Measurements from ENCODE around the gene MCM7. TPM values are rescaled to one million over a fixed set of nuclear protein-coding genes. Genes with fewer than 3 reads are reported as not detected.

Gene MCM7
- total RNA-seq, 4 donors from 2014 or later = 16.6 to 51.3 (median 26.5) TPM

DNA sequence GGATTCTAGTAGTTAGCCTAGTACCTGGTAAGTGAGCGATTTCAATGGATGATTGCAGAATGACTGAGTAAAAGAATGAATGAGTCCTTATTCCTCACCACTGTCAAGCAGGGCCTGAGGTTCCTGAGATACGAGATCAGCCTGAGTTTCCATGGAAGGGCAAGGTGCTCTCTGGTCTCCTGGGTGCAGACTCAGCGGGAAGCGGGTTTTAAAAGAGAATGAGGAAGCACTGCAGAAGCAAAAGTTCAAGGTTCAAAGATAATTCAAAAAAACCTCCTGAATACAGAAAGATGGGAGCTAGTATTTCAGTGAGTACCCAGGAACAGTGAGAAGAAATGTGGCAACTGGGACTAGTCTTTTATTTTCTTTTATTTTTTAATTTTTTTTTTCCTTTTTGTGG lies 24.0 kb downstream of the MCM7 start:
- 95 to 98% methylated on average over 4 of the region's 4 CpGs for WGBS, 2 donors
- Histone ChIP-seq H3K36me3 (peaks cover 46 to 54% of the 10 kb centered on the region in 2 donors), H3K4me1 (peaks cover 13 to 18% of the 10 kb centered on the region in 2 donors), H3K9me3 (no peaks in the 10 kb centered on the region), H3K27ac (no peak overlapping the region), H3K4me3 (replicated peaks in 1 of 3) (no peak overlapping the region), H3K27me3 (no peaks in the 10 kb centered on the region)
- intact Hi-C loops (cut with DNase I) = no loop called here
- no peak for DNase-seq
- TF ChIP-seq, protein P1, sequence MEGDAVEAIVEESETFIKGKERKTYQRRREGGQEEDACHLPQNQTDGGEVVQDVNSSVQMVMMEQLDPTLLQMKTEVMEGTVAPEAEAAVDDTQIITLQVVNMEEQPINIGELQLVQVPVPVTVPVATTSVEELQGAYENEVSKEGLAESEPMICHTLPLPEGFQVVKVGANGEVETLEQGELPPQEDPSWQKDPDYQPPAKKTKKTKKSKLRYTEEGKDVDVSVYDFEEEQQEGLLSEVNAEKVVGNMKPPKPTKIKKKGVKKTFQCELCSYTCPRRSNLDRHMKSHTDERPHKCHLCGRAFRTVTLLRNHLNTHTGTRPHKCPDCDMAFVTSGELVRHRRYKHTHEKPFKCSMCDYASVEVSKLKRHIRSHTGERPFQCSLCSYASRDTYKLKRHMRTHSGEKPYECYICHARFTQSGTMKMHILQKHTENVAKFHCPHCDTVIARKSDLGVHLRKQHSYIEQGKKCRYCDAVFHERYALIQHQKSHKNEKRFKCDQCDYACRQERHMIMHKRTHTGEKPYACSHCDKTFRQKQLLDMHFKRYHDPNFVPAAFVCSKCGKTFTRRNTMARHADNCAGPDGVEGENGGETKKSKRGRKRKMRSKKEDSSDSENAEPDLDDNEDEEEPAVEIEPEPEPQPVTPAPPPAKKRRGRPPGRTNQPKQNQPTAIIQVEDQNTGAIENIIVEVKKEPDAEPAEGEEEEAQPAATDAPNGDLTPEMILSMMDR (IDR thresholded peaks at IDR 0.05) = no peak
- no peak for TF ChIP-seq POLR2A (IDR thresholded peaks at IDR 0.05)

DNA sequence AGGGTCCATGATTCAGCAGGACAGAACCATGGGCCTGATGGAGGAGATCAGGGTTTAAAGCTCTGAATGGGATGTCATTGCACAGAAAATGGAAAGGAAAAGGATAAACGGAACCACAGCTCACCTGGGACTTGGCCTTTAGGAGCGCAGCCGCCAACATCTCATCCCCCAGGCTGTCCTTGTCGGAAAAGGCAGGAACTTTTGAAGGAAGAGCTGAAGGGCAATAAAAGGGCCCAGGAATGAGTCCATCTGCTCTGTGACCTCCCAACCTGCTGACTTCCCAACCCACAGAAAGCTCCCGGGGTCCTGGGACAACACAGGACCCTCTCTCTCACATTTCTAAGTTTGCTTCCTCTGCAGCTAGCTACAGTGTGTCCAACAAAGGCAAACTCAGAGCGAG lies 25.8 kb downstream of the MCM7 start:
- Histone ChIP-seq H3K4me1 (peaks cover 6 to 10% of the 10 kb centered on the region in 2 donors), H3K27me3 (no peaks in the 10 kb centered on the region), H3K4me3 (replicated peaks in 1 of 3) (no peak overlapping the region), H3K27ac (no peak overlapping the region), H3K36me3 (peaks cover 64 to 72% of the 10 kb centered on the region in 2 donors), H3K9me3 (no peaks in the 10 kb centered on the region)
- DNase-seq = no peak
- intact Hi-C loops (cut with DNase I) = no loop called here
- WGBS, 2 donors = 92 to 93% methylated on average over 6 of the region's 6 CpGs
- TF ChIP-seq, protein P1 (IDR thresholded peaks at IDR 0.05) = no peak
- TF ChIP-seq POLR2A (IDR thresholded peaks at IDR 0.05) = no peak

DNA sequence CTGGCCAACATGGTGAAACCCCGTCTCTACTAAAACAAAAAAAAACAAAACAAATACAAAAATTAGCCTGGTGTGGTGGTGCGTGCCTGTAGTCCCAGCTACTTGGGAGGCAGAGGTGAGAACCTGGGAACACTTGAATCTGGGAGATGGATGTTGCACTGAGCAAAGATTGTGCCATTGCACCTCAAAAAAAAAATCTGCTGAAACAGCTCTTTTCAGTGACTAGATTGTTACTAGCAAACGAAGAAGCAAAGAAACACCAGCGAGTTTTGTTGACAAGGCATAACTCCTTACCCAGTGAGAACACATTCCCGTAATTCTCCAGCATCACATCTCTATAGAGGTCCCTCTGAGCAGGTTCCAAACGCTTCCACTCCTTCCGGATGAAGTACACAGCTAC lies 26.4 kb downstream of the MCM7 start:
- no peak for DNase-seq
- Histone ChIP-seq H3K4me1 (peaks cover 0 to 5% of the 10 kb centered on the region in 2 donors), H3K27me3 (no peaks in the 10 kb centered on the region), H3K27ac (no peak overlapping the region), H3K36me3 (peaks cover 69 to 78% of the 10 kb centered on the region in 2 donors), H3K9me3 (no peaks in the 10 kb centered on the region), H3K4me3 (replicated peaks in 1 of 3) (no peak overlapping the region)
- 96% methylated on average over 7 of the region's 7 CpGs for WGBS, 2 donors
- intact Hi-C loops (cut with DNase I) = no loop called here
- TF ChIP-seq, protein P1 (IDR thresholded peaks at IDR 0.05) = no peak
- TF ChIP-seq POLR2A (IDR thresholded peaks at IDR 0.05) = no peak

DNA sequence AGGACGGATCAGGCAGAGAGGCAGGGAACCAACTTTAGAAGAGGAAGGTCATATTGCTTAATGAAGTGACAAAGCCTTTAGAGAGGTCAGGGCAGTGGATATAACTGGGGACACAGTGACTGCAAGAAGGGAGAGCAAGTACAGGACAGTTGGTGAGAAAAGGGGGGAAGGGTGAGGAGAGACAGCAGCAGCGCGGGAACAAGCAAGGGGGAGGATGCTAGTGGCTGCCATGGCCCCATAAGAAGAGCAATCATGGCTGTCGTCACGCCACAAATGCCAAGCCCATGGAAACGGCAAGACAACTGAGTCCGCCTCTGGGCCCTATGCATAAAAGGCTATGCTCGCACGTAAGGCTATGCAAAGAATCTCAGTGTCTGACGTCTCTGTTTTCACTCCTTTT lies 28.7 kb downstream of the MCM7 start:
- no peaks in the 10 kb centered on the region for H3K27me3 ChIP-seq
- TF ChIP-seq, protein P1 (IDR thresholded peaks at IDR 0.05) = no peak
- no peak for TF ChIP-seq POLR2A (IDR thresholded peaks at IDR 0.05)
- H3K4me1 ChIP-seq = no peaks in the 10 kb centered on the region
- H3K27ac ChIP-seq = no peak overlapping the region
- no peaks in the 10 kb centered on the region for H3K9me3 ChIP-seq
- 97% methylated on average over 10 of the region's 10 CpGs for WGBS, 2 donors
- peaks cover 69 to 77% of the 10 kb centered on the region in 2 donors for H3K36me3 ChIP-seq
- no peak for DNase-seq
- intact Hi-C loops (cut with DNase I) = no loop called here
- H3K4me3 ChIP-seq (replicated peaks in 1 of 3) = no peak overlapping the region

DNA sequence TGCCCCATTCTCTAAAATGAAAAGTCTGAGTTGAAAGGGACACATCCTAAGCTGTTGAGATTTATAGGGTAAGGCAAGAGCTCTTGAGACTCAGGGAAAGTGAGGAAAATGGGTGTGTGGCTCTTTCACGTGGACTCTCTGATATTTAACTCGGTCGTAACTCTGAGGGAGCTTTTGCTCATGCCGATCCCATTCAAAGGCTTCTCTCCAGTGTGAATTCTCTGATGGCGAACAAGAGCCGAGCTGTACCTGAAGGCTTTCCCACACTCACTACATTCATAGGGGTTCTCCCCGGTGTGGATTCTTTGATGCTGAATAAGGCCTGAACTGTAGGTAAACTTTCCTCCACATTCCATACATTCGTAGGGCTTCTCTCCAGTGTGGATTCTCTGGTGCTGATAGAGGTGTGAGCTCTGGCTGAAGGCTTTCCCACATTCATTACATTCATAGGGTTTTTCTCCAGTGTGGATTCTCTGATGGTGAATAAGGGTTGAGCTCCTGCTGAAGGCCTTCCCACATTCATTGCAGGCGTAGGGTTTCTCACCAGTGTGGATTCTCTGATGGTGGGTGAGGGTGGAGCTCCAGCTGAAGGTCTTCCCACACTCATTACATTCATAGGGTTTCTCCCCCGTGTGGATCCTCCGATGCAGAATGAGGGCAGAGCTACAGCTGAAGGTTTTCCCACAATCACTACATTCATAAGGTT lies 30.0 kb downstream of the MCM7 start:
- H3K27me3 ChIP-seq = no peaks in the 10 kb centered on the region
- no peaks in the 10 kb centered on the region for H3K4me1 ChIP-seq
- no peak for DNase-seq
- no peaks in the 10 kb centered on the region for H3K9me3 ChIP-seq
- H3K4me3 ChIP-seq (replicated peaks in 1 of 3) = no peak overlapping the region
- intact Hi-C loops (cut with DNase I) = no loop called here
- H3K27ac ChIP-seq = no peak overlapping the region
- WGBS, 2 donors = 96 to 98% methylated on average over 11 of the region's 11 CpGs
- TF ChIP-seq, protein P1 (IDR thresholded peaks at IDR 0.05) = no peak
- TF ChIP-seq POLR2A (IDR thresholded peaks at IDR 0.05) = no peak
- H3K36me3 ChIP-seq = peaks cover 60 to 65% of the 10 kb centered on the region in 2 donors

Data from thyroid gland (tissue), 4 donors.